Measurements from ENCODE around the gene CPT1A.
A peak's percentile ranks its signal among the peaks of the same experiment; 100 is the strongest.

Gene CPT1A

DNA sequence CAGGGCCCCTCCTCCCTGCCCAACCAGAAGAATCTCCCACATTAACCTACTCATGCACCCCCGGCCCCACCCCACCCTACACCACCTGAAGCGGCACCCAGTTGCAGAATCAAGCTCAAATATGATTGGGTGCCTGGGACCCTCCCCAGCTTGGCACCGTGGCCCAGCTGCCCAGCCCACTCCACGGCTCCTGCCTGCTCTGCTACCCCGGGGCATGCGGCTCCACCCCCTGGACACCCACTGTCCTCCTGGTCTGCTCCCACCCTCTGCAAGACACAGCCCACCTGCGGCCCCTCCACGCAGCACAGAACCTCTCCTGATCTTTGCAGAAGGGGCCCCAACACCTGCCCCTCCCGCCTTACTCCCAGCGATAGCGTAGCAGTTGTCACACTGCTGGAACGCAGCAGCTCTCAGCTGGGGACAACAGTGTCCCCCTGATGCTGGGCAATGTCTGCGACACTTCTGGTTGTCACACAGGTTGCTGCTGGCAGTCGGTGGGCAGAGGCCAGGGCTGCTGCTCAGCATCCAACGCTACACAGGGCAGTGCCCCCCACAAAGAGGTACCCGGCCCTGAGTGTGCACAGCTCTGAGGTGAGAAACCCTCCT, 58.4 kb downstream of the CPT1A start:
- no peak for DNase-seq

GRCh38 chr11:68782711-68783110, 59.0 kb downstream of the CPT1A start:
- DNase-seq: no peak

DNA sequence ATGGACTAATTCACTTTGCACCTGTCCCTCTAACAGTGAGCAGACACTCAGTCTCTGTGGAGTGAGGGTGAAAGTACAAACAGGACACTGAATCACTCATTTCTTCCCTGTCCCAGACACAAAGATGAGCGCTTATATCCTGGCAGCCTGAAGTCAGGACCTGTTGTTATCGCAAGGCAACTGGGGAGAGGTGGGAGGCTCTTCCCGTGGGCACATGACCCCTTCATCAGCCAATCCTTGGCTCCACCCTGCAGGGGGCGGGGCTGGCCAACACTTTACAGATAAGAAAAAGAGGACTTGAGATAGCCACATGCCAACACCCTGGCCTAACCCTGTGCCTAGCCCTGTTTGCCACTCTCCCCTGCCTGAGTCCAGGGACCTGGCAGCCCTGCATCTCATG, 60.9 kb downstream of the CPT1A start:
- no peak for DNase-seq

GRCh38 chr11:68778205-68778604, 63.5 kb downstream of the CPT1A start:
- DNase-seq: no peak

DNA sequence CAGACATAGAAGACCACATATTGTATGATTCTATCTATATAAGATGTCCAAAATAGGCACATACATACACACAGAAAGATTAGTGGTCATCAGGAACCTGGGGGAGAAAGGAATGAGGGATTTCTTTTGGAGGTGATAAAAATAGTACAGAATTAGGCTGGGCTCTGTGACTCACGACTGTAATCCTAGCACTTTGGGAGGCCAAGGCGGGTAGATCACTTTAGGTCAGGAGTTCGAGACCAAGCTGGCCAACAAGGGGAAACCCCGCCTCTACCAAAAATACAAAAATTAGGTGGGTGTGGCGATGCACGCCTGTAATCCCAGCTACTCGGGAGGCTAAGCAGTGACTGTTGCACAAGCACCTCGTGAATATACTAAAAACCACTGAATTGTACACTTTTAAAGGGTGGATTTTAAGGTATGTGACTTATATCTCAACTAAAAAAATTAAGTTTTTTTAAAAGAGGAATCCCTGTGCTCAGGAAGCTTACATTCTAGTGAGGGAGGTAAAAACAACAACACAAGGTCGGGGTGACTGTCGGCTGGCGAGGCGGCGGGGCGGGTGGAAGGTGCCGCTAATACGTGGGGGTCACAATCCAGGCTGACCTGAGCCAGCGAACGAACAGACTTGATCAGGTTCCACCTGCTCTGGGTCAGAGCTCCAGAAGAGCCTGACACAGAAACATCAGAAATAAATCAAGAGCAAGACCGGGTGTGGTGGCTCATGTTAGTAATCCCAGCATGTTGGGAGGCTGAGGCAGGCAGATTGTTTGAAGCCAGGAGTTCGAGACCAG, 65.1 kb downstream of the CPT1A start:
- DNase-seq: no peak

DNA sequence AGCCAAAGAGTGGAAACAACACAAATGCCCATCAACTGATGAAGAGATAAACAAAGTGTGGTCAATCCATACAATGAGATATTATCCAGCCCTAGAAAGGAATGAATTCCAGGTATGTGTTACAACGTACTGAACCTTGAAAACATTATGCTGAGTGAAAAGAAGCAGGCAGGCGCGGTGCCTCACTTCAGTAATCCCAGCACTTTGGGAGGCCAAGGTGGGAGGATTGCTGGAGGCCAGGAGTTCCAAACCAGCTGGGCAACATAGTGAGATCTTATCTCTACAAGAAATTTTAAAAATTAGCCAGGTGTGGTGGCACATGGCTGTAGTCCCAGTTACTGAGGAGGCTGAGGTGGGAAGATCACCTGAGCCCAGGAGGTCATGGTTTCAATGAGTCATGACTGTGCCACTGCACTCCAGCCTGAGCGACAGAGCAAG, 65.7 kb downstream of the CPT1A start:
- no peak for DNase-seq

DNA sequence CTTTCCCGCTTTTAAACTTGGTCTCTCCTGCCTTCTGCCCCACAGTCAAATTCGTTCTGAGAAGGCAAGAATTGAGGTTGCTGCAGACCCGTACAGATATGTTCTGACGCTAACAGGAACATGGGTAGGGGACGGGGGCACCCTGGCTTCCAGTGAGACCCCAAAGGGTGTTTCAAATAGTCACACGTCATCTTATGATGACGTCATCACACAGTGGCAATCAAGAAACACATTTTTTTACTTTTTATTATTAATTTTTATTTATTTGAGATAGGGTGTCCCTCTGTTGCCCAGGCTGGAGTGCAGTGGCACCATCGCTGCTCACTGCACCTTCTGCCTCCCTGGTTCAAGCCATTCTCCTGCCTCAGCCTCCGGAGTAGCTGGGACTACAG, 67.5 kb downstream of the CPT1A start:
- DNase-seq: no peak

GRCh38 chr11:68773521-68774193, 68.1 kb downstream of the CPT1A start:
- no peak for DNase-seq

DNA sequence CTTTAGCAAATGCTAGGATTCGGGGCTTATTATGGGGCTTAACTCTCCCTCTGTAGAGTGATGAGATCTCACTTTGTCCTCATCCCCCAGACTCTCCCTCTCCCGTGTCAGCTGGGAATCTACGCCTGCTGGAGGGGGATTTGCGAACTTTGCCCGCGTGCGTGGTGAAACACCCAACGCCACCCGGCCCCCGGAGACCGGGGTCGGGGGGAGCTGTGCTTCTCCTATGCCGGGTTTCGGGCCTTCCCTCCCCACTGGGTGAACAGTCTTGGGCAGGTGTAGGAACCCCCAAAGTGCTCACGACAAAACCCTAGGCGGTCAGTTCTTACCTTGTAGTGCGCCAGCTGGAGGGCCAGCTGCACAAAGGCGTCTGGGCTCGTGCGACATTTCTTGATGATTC, 68.8 kb downstream of the CPT1A start:
- no peak for DNase-seq

- DNase-seq: no peak
Measured at GRCh38 chr11:68770781-68771180, 70.9 kb downstream of the CPT1A start.

- DNase-seq: no peak
Measured at GRCh38 chr11:68767672-68768071, 74.0 kb downstream of the CPT1A start.

- no peak for DNase-seq
Measured at GRCh38 chr11:68766786-68767185, 74.9 kb downstream of the CPT1A start.

DNA sequence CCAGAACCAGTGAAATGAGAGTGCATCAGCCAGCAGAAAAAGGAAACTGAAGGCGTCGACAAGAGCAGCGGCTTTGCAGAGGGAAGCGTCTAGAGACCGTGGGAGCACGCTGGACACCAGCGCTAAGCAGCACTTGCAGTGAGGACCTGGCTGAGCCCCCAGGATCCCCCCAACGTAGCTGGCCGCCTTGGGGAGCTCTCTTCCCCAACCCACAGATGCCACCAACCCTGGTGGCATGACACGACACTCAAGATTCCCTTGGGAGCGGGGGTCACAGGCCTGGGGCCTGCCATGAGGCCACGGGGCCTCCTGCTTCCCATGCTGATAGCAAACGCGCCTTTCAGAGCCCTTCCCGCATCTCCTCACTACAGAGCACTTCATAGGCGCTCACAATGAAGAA, 77.0 kb downstream of the CPT1A start:
- DNase-seq: no peak

GRCh38 chr11:68763926-68764657, 77.6 kb downstream of the CPT1A start:
- no peak for DNase-seq

GRCh38 chr11:68763181-68763721, 78.5 kb downstream of the CPT1A start:
- no peak for DNase-seq

DNA sequence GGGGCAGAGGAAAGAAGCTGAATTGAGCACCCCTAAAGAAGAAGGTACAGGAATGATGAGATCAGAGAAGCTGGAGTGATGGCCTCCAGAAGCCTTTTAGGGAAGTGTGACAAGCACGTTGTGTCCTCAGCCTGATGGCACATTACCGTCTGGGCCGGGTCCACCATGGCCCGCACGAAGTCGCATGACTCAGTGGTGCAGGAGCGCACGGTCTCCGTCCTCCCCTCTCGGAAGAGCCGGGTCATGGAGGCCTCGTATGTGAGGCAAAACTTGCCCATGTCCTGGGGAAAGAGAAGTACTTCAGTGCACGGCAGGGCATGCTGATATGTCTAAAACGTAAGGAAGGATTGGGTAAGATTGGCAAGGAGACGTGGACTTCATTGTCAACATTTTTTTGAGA, 79.2 kb downstream of the CPT1A start:
- DNase-seq: no peak

DNA sequence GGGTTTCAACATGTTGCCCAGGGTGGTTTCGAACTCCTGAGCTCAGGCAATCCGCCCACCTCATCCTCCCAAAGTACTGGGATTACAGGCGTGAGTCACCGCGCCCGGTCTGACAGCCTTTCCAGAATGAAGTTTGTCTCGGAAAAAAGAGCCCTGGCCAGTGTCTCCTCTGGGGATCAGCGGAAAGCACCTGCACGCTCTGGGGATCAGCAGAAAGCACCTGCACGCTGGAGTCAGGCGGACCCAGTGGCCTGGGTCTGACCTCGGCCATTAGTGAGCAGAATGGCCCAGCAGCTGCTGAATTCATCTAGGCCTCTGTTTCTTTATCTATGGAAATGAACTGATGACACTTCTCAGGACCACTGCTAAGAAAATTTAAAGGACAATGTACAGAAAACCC, 79.9 kb downstream of the CPT1A start:
- DNase-seq: no peak

DNA sequence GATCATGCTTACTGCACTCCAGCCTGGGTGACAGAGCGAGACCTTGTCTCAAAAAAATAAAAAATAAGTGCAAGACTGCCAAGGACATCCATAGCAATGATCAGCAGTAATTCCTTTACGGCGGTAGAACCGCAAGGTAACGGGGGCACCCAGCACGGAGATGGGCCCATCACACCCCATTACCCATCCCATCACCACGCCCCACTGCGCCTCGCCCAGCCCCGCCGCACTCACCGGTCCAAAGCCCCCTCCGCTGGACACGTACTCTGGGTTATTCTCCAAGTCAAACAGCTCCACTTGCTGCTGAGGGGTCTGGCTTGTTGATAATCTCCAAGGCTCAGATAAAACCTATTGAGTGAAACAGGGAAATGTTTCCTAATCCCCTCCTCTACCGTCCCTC, 81.7 kb downstream of the CPT1A start:
- DNase-seq: no peak

GRCh38 chr11:68757711-68758110, 84.0 kb downstream of the CPT1A start:
- DNase-seq: no peak

DNA sequence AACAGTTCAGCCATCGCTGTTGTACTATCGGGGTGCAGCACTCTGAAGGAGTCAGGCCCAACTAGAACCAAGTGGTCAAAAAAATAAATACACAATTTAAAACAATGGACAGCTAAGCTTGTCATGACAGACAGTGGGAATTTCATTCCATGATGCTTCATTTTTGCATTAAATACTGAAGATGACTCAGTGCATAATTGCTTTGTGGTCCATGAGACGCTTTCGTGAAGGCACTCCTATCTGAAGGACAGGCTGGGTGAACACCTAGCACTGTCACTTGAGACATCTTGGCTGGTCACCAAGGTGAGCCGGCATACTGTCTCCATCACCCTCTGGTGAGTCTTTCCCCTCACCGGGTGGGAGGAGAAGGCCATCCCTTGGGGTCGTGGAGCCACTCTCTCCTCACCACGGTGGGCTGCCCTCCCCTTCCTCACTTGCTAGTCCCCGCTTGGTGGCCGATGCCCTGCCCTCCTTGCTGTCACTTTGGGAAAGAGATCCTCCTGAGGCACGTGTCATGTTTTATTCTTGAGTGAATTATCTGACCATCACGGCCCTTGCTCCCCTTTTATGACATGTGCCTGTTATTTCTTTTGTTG, 85.4 kb downstream of the CPT1A start:
- DNase-seq: no peak

DNA sequence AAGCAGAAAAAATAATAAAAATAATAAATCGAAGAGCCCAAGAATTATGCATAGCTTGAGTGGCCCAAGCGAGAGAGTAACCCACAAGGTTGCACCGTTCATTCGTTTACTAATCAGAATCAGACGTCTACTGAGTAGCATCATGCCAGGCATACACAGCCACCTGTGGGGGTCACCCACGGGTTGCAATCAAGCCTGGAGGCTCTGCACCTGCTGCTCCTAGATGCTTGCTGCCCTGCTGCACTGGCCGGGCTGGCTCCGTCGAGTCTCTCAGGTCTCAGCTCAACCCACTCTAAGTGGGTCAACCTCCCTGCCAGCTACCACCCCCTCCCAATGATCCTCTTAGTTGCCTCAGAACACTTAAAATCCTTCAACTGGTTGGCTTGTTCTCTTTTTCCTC, 88.4 kb downstream of the CPT1A start:
- no peak for DNase-seq

DNA sequence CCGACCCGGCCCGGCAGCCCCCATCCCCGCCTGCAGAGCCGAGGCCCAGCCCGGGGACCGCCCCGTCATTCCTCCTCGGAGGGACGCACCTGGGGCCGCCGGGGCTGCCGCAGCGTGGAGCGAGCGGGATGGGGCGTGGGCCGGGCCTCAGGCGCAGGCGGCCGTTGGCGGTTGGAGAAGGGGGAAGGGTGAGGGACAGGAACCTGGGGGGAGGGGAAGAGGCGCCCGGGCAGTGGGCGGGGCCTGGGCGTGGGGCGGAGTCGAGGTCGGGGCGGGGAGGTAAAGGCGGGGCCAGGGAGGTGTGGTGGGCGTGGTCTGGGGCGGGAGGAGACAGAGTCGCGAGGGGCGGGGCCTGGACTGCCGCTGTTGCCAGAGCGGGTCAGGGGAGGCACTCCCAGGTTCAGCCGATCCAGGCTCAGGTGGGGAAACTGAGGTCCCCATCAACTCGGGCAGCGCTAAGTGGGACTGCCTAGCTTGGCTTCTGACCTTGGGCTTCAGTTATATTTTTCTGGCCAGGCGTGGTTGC, 90.3 kb downstream of the CPT1A start, which contains the start of gene TESMIN:
TESMIN (minus strand) TSS at position 190 of the 526 bp plus-strand sequence. CDS start 860 bp downstream, outside the sequence.
- DNase-seq: peak; percentile 76

DNA sequence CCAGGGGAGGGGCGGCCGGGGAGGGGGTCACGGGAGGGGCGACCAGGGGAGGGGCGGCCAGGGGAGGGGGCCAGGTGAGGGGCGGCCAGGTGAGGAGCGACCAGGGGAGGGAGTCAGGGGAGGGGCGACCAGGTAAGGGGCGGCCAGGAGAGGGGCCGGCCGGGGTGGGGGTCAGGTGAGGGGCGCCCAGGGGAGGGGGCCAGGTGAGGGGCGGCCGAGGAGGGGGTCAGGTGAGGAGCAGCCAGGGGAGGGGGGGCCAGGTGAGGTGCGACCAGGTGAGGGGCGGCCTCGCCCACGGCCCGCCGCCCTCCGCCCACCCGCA, 90.8 kb downstream of the CPT1A start:
- no peak for DNase-seq

Measured in DMS153 (cell line).